KBM-7 (cell line): ENCODE measurements around the gene SLC35C1.
A peak's percentile ranks its signal among the peaks of the same experiment; 100 is the strongest.

Experiments used
- DNase-seq: peaks from one replicate; pipeline ENCODE4 v3.0.0-alpha.2; 2015
- in situ Hi-C: fragments of 300-500 bp; cut with MboI; formaldehyde crosslinking; loops from 2 replicates; pipeline ENCODE4 v1.14.3; 2020; ENCODE audit warnings: low sequenced_read_pairs, low pct_unique_long_range_greater_than_20kb, mixed read lengths

Gene SLC35C1

GRCh38 chr11:45777127-45777969, 27.6 kb upstream of the SLC35C1 start:
- DNase-seq = no peak
- in situ Hi-C loops = no loop called here

GRCh38 chr11:45778341-45778740, 26.6 kb upstream of the SLC35C1 start:
- no peak for DNase-seq
- in situ Hi-C loops = no loop called here

- in situ Hi-C loops = no loop called here
- no peak for DNase-seq
Observed at GRCh38 chr11:45779602-45780001, 25.3 kb upstream of the SLC35C1 start.

- in situ Hi-C loops = no loop called here
- no peak for DNase-seq
Observed at GRCh38 chr11:45786272-45786671, 18.7 kb upstream of the SLC35C1 start.

GRCh38 chr11:45788887-45789286, 16.1 kb upstream of the SLC35C1 start:
- in situ Hi-C loops = no loop called here
- DNase-seq = no peak

GRCh38 chr11:45791524-45791923, 13.4 kb upstream of the SLC35C1 start:
- in situ Hi-C loops = no loop called here
- no peak for DNase-seq

- in situ Hi-C loops = no loop called here
Observed at GRCh38 chr11:45794169-45794568, 10.8 kb upstream of the SLC35C1 start.

GRCh38 chr11:45795379-45795778, 9.6 kb upstream of the SLC35C1 start:
- no peak for DNase-seq
- in situ Hi-C loops = no loop called here

More at GRCh38 chr11:45794169-45794568, 10.8 kb upstream of the SLC35C1 start:
- no peak for DNase-seq

GRCh38 chr11:45796461-45796861, 8.5 kb upstream of the SLC35C1 start:
- no peak for DNase-seq
- in situ Hi-C loops = no loop called here

GRCh38 chr11:45798793-45799441, 6.0 kb upstream of the SLC35C1 start:
- DNase-seq = no peak
- in situ Hi-C loops = no loop called here

- no peak for DNase-seq
- in situ Hi-C loops = no loop called here
Observed at GRCh38 chr11:45799562-45799961, 5.4 kb upstream of the SLC35C1 start.

- DNase-seq = no peak
- in situ Hi-C loops = no loop called here
Observed at GRCh38 chr11:45800261-45800660, 4.7 kb upstream of the SLC35C1 start.

- DNase-seq = no peak
- in situ Hi-C loops = no loop called here
Observed at GRCh38 chr11:45801723-45802315, 3.1 kb upstream of the SLC35C1 start.

GRCh38 chr11:45802531-45803317, 2.2 kb upstream of the SLC35C1 start:
- no peak for DNase-seq
- in situ Hi-C loops = no loop called here

GRCh38 chr11:45803971-45804760, 783 bp upstream of the SLC35C1 start:
- DNase-seq = peak; percentile 70
- in situ Hi-C loops = no loop called here

GRCh38 chr11:45805305-45806071, 539 bp downstream of the SLC35C1 start:
- DNase-seq = peak; percentile 39
- in situ Hi-C loops = no loop called here

- no peak for DNase-seq
- in situ Hi-C loops = no loop called here
Observed at GRCh38 chr11:45806072-45806933, 1.4 kb downstream of the SLC35C1 start.
